SW480 (cell line): Measurements from ENCODE around the gene KCTD16.

ENCODE experiments used
- DNase-seq: peaks from one replicate; pipeline ENCODE4 v3.0.0-alpha.2; 2016; ENCODE audit warnings: low spot score

Gene KCTD16

DNA sequence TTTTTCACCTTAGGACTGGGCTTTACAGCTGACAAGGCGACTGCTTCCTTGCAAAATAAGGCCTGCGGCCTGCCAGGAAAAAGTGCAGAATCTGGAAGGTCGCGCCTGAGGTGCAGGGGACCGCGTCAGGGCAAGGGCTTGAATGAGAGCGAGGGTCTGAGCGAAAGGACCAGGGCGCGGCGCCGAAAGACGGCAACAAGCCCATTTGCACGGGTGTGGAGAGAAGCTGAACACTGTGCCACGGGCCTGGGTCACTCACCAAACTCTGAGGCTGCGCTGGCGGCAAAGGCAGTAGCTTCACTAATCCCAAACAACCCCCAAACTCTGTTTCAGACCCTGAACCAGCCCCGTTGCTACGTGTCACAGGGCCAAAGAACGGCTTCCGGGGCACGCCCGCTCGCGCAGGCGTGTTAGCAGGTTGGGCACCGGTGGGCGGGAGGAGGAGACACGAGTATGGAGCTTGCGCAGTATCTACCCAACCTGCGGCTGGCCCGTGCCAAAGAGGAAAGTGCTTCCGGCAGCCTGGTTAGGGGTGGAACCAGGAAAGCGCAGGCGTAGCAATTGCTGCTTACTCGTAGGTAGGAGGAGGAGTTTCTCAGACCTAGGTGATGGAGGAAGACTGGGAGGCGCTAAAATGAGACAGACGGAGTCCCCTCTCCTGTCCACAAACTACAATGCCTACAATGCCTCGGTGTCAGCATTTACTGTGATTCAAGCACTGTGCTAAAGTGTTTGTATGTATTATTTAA lies at the start of gene KCTD16, which contains the start of gene YIPF5:
KCTD16 (plus strand) TSS at position 598 of the 749 bp plus-strand sequence.
YIPF5 (minus strand) TSS at position 384 of the 749 bp plus-strand sequence. CDS start 704 bp downstream, outside the sequence.
- peak; percentile 99 for DNase-seq

DNA sequence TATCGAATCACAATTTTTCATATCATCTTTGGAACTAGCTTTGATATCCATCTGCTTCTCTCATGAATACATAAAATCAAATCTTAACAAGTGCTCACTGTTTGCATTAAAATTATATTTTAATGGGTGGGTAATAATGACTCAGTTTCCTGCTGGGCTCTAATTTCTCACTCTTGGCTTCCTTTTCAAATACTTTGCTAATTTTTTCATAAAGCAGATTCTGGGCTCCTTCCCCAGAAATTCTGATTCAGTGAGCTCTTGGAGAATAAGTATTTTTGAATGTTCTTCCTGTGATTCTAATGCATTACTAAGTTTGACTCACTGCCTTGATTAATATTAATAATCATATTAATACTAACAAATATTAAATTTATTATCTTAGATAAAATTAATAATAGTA lies 49.1 kb upstream of the KCTD16 start:
- no peak for DNase-seq

GRCh38 chr5:144122081-144122480 lies 48.6 kb upstream of the KCTD16 start:
- no peak for DNase-seq

DNA sequence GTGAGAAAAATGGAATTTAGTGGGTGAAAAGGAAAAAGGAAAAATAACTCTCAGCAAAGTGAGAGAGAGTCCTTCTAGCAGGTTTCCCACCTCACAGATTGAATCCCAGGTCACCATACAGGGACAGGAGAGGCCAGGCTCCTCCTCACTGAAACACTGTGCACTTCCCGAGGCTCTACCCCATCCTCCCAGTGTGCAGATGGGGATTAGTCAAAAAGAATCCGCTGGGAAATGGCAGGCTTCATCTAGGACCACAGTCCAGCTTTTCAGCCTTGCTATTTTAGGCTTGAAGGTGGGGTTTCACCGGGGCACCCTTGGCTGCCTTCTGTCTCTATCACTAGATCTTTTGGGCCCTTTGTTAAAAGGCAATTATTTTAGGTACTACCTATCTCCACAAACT lies 48.0 kb upstream of the KCTD16 start:
- no peak for DNase-seq

DNA sequence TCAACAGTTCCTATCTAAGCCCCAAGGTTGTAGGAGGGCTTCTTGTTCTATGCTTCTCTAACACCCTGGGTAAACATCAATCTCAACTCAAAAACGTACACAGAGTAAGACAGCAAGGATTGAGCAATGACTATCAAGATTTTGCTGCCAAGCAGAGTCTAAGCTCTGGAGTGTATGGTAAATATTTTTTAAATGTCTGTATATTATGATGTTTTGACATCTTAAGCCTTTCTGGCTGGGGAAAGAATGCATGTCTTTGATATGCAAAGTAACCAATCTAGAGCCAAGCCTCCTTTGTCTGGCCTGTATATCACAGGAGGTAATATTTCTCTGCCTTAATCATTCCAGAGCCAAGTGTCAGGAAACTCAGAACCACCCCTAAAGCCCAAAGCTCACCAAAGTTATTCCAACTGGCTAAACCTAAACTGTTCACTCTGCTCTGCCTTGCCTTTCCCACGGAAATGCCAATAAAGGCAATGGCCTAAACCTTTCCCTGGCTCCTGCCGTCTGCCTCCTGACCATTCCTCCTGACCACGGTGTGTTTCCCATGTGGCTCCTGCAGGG lies 45.4 kb upstream of the KCTD16 start:
- peak; percentile 9 for DNase-seq

- DNase-seq: no peak
Observed at GRCh38 chr5:144126707-144127106, 44.0 kb upstream of the KCTD16 start.

- DNase-seq: no peak
Observed at GRCh38 chr5:144128844-144129243, 41.8 kb upstream of the KCTD16 start.

DNA sequence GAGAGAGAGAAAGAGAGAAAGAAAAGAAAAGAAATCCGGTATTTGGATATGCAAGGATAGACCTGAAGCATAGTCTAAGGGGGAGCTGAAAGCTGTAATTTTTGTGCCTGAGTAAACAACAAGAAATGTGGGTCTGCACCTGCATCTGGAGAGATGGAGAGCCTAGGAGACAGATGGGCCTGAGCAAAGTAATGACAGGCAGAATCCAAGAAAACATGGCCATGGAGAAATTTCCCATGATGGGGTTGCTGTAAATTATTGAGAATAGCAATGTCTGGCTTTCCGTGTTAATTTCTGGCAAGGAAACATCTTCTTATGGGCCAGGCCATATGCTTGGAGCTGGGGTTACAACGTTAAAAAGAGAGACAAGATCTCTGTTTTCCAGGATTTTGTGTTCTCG lies 40.4 kb upstream of the KCTD16 start:
- no peak for DNase-seq

DNA sequence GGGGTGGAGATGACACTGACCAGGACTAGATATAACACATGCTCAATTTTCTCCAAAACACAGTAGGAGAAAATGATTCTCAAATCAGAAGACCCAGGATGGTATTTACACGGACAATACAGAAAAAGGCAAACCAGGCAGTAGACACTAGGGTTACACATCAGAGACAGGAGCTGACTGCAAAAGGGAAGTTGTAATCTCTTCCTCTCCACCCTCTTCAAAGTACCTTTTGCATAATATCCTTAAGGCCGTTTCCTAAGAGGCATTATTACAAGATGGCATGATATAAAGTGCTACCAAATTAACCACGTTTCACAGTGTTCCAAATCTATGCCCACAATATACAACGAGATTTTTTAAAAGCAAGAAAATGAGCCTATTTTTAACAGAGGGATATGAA lies 39.4 kb upstream of the KCTD16 start:
- DNase-seq: no peak

DNA sequence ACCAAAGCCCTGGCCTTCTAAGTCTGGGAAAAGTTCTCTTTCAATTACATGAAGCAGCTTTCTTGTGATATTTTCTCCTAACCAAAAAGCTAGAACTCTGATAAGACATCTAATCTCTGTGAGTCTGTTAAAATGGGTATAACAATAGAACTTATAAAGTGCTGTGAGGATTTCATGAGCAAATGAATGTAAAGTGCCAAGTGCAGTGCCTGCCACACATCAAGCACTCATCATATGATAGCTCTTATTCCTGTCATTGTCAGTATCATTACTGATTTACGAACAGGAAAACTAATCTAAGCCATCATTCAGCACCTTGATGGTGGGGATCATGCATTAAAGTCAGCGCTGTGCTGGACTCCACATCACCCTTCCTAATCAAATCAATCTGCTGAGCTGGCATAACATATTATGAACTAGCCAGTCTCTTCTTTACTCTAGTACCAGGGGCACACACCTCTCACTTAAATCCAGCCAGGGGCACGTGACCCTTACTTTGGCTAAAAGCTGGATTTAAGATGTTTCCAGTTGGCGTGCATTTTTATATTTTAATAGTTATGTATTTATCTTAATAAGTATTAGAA lies 37.5 kb upstream of the KCTD16 start:
- DNase-seq: no peak

- no peak for DNase-seq
Observed at GRCh38 chr5:144134194-144134826, 36.4 kb upstream of the KCTD16 start.

DNA sequence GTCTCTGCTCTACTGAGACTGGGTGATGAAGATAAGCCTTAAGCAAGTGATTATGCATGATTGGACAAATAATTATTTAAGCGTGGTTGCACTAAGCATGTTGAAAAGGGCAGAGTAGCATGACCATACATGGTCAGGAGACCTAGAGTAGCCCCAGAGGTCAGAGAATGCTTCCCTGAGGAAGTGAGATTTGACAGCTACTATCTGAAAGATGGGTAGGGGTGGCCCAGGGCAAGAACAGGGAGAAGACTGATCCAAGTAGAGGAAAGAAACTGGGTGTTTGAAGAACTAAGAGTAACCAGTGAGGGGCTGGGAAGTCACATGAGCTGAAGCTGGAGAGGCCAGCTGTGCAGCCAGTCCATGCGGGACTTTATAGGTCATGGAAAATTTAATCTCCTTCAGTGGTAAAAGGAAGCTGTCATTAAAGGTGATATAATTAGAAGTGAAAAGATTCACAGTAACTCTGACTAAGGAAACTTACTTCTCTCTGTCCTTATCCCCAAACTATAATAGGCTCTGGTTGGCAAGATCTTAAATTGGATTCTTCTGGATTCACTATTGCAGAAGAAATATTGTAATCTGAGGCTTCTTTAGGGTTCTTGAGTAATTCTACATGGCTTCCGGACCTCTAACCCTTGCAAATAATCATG lies 35.4 kb upstream of the KCTD16 start:
- DNase-seq: no peak

GRCh38 chr5:144139586-144139985 lies 31.1 kb upstream of the KCTD16 start:
- DNase-seq: no peak

GRCh38 chr5:144141585-144141984 lies 29.1 kb upstream of the KCTD16 start:
- no peak for DNase-seq

DNA sequence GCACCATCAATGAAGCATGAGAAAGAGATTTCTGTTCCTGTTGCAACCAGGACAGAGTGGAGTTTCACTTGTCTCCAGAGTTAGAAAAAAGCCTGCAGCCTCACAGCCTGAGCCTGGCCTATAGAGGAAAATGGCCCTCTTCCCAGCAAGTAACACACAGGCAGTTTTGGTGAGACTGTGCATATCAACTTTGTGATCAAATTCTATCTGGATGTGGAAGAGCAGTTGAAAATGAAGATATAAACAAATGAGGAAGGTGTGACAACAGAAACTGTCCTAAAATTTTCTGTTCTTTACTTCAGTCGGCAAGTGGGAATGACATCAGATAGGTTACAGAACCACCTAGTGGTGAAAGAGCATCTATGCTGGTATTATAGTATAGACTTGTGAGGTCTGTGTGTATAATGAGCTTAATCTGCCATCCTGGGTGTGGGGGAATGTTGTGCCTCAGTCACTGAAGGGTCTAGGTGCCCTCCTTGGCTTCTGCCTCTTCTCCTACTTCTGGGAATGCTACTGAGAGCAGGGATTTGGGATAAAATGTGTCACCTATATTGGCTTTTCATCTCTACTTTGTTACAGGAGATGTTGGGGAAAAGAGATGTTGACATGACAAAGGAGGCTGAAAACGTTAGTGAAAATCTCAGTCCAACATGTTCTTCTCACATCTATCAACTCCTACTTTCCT lies 28.4 kb upstream of the KCTD16 start:
- DNase-seq: peak; percentile 76

- DNase-seq: no peak
Observed at GRCh38 chr5:144142824-144143162, 27.9 kb upstream of the KCTD16 start.

GRCh38 chr5:144143625-144144024 lies 27.0 kb upstream of the KCTD16 start:
- DNase-seq: no peak

- DNase-seq: no peak
Observed at GRCh38 chr5:144144956-144145751, 25.5 kb upstream of the KCTD16 start.

GRCh38 chr5:144151026-144151425 lies 19.6 kb upstream of the KCTD16 start:
- DNase-seq: no peak

DNA sequence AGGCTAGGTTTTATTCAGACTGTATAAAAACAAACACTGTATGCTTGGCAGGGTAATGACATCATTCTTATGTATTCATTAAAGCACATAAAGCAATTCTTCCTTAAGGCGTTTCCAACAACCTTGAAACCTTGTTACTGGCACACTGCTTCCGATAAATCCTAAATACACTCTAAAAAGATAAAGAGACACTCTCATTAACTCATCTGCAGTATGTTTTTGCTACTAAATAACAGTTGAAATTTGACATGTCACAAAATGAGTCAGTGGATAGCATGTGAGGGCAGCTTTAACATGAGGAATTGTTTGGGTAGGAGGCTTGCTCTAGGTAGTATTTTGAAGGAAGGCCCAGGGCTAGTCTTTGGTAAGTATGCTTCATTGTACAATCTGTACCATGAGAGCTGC lies 13.9 kb upstream of the KCTD16 start:
- DNase-seq: no peak

DNA sequence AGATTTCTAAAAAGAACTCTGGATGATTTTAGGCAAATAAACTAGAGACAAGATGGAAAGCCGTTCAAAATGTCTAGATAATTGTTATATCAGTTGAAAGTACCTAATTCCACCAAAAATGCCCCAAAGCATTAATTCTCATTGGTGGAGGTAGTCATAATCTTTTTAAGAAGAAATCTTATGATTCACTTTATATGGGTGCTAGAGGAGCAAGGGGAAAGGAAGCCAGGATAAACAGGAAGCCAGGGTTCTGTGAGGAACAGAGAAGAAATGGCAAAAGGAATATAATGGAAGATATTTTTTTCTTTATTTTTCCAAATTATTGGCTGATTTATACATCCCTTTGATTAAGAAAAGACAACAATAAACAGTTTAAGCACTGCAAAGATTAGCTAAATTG lies 8.0 kb upstream of the KCTD16 start:
- DNase-seq: no peak
